RPMI8226 (cell line): ENCODE results near the gene ACADM.
A peak's percentile ranks its signal among the peaks of the same experiment; 100 is the strongest.
"Not testable (repeated sequence)": the region's sequence is repeated elsewhere in the genome, so short reads cannot be mapped to it uniquely, and the experiment has no call there.

ENCODE experiments used
- DNase-seq: peaks from one replicate; pipeline ENCODE4 v3.0.0-alpha.2; 2015

The ACADM gene

GRCh38 chr1:75742047-75742625, 17.6 kb downstream of the ACADM start:
- no peak for DNase-seq

- DNase-seq: no peak
Observed at GRCh38 chr1:75745276-75745675, 20.8 kb downstream of the ACADM start.

GRCh38 chr1:75757210-75757609, 32.7 kb downstream of the ACADM start:
- DNase-seq: not testable (repeated sequence)

- not testable (repeated sequence) for DNase-seq
Observed at GRCh38 chr1:75758543-75758942, 34.0 kb downstream of the ACADM start.

- no peak for DNase-seq
Observed at GRCh38 chr1:75764057-75764655, 39.6 kb downstream of the ACADM start.

- no peak for DNase-seq
Observed at GRCh38 chr1:75765697-75766355, 41.3 kb downstream of the ACADM start.

GRCh38 chr1:75768016-75768415, 43.5 kb downstream of the ACADM start:
- DNase-seq: no peak

GRCh38 chr1:75770761-75771160, 46.3 kb downstream of the ACADM start:
- no peak for DNase-seq

GRCh38 chr1:75771978-75772377, 47.5 kb downstream of the ACADM start:
- no peak for DNase-seq

GRCh38 chr1:75777812-75778211, 53.3 kb downstream of the ACADM start:
- DNase-seq: not testable (repeated sequence)

- not testable (repeated sequence) for DNase-seq
Observed at GRCh38 chr1:75778694-75779093, 54.2 kb downstream of the ACADM start.

GRCh38 chr1:75780183-75780582, 55.7 kb downstream of the ACADM start:
- not testable (repeated sequence) for DNase-seq

- not testable (repeated sequence) for DNase-seq
Observed at GRCh38 chr1:75783920-75784319, 59.4 kb downstream of the ACADM start.

- DNase-seq: peak; percentile 17
Observed at GRCh38 chr1:75785320-75785982, 60.9 kb downstream of the ACADM start.

GRCh38 chr1:75785983-75786853, 61.7 kb downstream of the ACADM start, which contains the start of gene RABGGTB:
Gene RABGGTB, plus strand, starts transcription at chr1:75786256. Its CDS starts 16 bp downstream, at chr1:75786272.
- peak; percentile 94 for DNase-seq

- no peak for DNase-seq
Observed at GRCh38 chr1:75786901-75787493, 62.5 kb downstream of the ACADM start.

GRCh38 chr1:75787524-75787923, 63.0 kb downstream of the ACADM start:
- no peak for DNase-seq

GRCh38 chr1:75789988-75790387, 65.5 kb downstream of the ACADM start:
- DNase-seq: no peak

- no peak for DNase-seq
Observed at GRCh38 chr1:75791022-75791421, 66.5 kb downstream of the ACADM start.

GRCh38 chr1:75792091-75792490, 67.6 kb downstream of the ACADM start:
- no peak for DNase-seq

- no peak for DNase-seq
Observed at GRCh38 chr1:75794382-75794781, 69.9 kb downstream of the ACADM start.

- no peak for DNase-seq
Observed at GRCh38 chr1:75795703-75796193, 71.2 kb downstream of the ACADM start.
